ENCODE results near the gene NDFIP1. TPM values are rescaled to one million over a fixed set of nuclear protein-coding genes. Genes with fewer than 3 reads are reported as not detected.

The NDFIP1 gene
- total RNA-seq, 2 donors from 2014 or later: 37.1 to 56.9 TPM

GRCh38 chr5:142078221-142078620 lies 30.4 kb upstream of the NDFIP1 start:
- TF ChIP-seq, protein P1, sequence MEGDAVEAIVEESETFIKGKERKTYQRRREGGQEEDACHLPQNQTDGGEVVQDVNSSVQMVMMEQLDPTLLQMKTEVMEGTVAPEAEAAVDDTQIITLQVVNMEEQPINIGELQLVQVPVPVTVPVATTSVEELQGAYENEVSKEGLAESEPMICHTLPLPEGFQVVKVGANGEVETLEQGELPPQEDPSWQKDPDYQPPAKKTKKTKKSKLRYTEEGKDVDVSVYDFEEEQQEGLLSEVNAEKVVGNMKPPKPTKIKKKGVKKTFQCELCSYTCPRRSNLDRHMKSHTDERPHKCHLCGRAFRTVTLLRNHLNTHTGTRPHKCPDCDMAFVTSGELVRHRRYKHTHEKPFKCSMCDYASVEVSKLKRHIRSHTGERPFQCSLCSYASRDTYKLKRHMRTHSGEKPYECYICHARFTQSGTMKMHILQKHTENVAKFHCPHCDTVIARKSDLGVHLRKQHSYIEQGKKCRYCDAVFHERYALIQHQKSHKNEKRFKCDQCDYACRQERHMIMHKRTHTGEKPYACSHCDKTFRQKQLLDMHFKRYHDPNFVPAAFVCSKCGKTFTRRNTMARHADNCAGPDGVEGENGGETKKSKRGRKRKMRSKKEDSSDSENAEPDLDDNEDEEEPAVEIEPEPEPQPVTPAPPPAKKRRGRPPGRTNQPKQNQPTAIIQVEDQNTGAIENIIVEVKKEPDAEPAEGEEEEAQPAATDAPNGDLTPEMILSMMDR (IDR thresholded peaks at IDR 0.05): no peak
- H3K27me3 ChIP-seq: no peaks in the 10 kb centered on the region
- H3K4me1 ChIP-seq: no peaks in the 10 kb centered on the region
- no peak for DNase-seq
- H3K4me3 ChIP-seq: no peak overlapping the region
- H3K36me3 ChIP-seq: no peaks in the 10 kb centered on the region
- H3K9ac ChIP-seq (ENCODE audit: low read depth in 2 of 2, low read length in 2 of 2): no peak overlapping the region
- intact Hi-C loops (cut with DNase I): no loop called here
- no peak overlapping the region for H3K27ac ChIP-seq
- H3K9me3 ChIP-seq: no peaks in the 10 kb centered on the region

DNA sequence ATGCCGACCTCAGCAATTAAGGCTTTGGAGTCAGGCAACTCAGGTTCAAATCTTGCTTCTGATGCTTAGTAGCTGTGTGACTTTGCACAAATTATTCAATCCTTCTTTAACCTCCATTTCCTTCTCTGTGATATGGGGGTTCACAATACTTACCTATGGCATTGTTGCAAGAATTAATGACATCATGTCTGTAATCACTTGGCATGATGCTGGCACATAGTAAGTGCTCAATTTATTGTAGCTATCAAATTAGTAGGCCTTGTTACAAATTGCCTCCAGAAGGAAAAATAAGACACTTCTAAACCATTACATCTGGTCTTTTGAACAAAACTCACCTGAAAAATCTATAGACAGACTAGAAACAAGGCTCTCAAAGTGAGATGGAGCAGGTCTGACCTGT lies 29.9 kb upstream of the NDFIP1 start:
- H3K9ac ChIP-seq (ENCODE audit: low read depth in 2 of 2, low read length in 2 of 2): no peak overlapping the region
- TF ChIP-seq, protein P1 (IDR thresholded peaks at IDR 0.05): no peak
- no peak for DNase-seq
- no peak overlapping the region for H3K4me3 ChIP-seq
- no peaks in the 10 kb centered on the region for H3K4me1 ChIP-seq
- no peaks in the 10 kb centered on the region for H3K36me3 ChIP-seq
- no peak overlapping the region for H3K27ac ChIP-seq
- H3K9me3 ChIP-seq: no peaks in the 10 kb centered on the region
- no peaks in the 10 kb centered on the region for H3K27me3 ChIP-seq
- intact Hi-C loops (cut with DNase I): no loop called here

DNA sequence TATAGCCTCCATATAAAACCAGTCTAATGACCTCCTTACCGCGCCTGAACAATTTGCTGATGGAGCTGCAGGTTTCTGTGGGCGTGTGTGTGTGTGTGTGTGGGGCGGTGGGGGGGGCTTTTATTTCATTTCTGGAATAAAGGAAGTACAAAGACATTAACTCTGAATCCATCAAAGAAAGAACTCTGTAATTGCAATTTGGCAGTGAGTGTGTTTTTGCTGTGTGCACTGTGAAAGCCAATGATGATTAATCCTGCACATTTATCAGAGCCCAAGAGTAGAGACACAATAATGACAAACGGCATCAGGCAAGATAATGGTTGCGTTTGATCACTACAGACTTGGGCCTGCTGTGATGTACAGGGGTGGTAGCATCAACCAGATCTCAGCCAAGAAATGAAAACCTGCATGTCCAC lies 29.3 kb upstream of the NDFIP1 start:
- TF ChIP-seq, protein P1 (IDR thresholded peaks at IDR 0.05): no peak
- H3K9ac ChIP-seq (ENCODE audit: low read depth in 2 of 2, low read length in 2 of 2): no peak overlapping the region
- H3K36me3 ChIP-seq: no peaks in the 10 kb centered on the region
- no peak overlapping the region for H3K27ac ChIP-seq
- intact Hi-C loops (cut with DNase I): no loop called here
- H3K4me3 ChIP-seq: no peak overlapping the region
- no peaks in the 10 kb centered on the region for H3K4me1 ChIP-seq
- no peaks in the 10 kb centered on the region for H3K9me3 ChIP-seq
- no peak for DNase-seq
- H3K27me3 ChIP-seq: no peaks in the 10 kb centered on the region

GRCh38 chr5:142080248-142080647 lies 28.3 kb upstream of the NDFIP1 start:
- H3K36me3 ChIP-seq: no peaks in the 10 kb centered on the region
- H3K9ac ChIP-seq (ENCODE audit: low read depth in 2 of 2, low read length in 2 of 2): no peak overlapping the region
- no peak overlapping the region for H3K27ac ChIP-seq
- no peaks in the 10 kb centered on the region for H3K9me3 ChIP-seq
- H3K4me1 ChIP-seq: no peaks in the 10 kb centered on the region
- DNase-seq: no peak
- intact Hi-C loops (cut with DNase I): no loop called here
- no peak overlapping the region for H3K4me3 ChIP-seq
- no peaks in the 10 kb centered on the region for H3K27me3 ChIP-seq
- TF ChIP-seq, protein P1 (IDR thresholded peaks at IDR 0.05): no peak

DNA sequence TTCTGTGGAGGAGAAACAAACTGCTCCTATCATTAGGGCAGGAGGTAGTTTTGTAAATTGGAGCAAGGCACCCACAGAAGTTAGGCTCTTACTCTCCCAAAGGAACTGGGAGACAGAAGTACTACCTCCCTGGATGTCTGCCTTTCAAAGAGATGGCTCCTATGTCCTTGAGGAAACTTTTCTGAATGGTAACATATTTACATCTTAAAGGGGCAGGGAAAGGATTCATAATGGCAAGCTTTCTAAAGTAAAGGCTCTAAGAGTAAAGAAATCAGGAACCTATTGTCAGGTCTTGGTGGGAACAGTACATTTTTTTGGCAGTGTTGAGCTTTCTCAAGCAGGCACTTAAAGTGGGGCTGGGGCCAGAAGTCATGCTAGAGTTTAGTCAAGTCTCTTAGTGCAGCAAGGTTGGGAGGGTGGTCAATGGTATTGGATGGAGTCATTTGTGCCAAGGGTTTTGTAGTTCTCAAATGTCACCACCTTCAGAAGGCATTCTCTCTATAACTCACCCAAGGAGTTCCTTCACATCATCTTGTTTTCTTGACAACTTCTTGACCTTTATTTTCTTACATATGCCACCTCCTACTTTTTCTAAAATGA lies 26.3 kb upstream of the NDFIP1 start:
- no peak overlapping the region for H3K9ac ChIP-seq (ENCODE audit: low read depth in 2 of 2, low read length in 2 of 2)
- no peaks in the 10 kb centered on the region for H3K9me3 ChIP-seq
- H3K27me3 ChIP-seq: no peaks in the 10 kb centered on the region
- H3K4me3 ChIP-seq: no peak overlapping the region
- H3K27ac ChIP-seq: no peak overlapping the region
- H3K4me1 ChIP-seq: no peaks in the 10 kb centered on the region
- intact Hi-C loops (cut with DNase I): no loop called here
- no peak for DNase-seq
- TF ChIP-seq, protein P1 (IDR thresholded peaks at IDR 0.05): no peak
- no peaks in the 10 kb centered on the region for H3K36me3 ChIP-seq
